ENCODE results near the gene PRXL2B.

GRCh38 chr1:2575801-2576663 is 10.5 kb upstream of the PRXL2B start:
- TF ChIP-seq CTCF (IDR thresholded peaks at IDR 0.05) (no peak), POLR2A (IDR thresholded peaks at IDR 0.05) (no peak)
